Measurements from ENCODE around the gene GZMM.

GRCh38 chr19:511101-511851, 32.6 kb upstream of the GZMM start:
- TF ChIP-seq, protein P1, sequence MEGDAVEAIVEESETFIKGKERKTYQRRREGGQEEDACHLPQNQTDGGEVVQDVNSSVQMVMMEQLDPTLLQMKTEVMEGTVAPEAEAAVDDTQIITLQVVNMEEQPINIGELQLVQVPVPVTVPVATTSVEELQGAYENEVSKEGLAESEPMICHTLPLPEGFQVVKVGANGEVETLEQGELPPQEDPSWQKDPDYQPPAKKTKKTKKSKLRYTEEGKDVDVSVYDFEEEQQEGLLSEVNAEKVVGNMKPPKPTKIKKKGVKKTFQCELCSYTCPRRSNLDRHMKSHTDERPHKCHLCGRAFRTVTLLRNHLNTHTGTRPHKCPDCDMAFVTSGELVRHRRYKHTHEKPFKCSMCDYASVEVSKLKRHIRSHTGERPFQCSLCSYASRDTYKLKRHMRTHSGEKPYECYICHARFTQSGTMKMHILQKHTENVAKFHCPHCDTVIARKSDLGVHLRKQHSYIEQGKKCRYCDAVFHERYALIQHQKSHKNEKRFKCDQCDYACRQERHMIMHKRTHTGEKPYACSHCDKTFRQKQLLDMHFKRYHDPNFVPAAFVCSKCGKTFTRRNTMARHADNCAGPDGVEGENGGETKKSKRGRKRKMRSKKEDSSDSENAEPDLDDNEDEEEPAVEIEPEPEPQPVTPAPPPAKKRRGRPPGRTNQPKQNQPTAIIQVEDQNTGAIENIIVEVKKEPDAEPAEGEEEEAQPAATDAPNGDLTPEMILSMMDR (IDR thresholded peaks at IDR 0.05), result no peak
- TF ChIP-seq EZH2phosphoT487 (IDR thresholded peaks at IDR 0.05), result no peak

Data from neural progenitor cell (in vitro differentiated cells).